Measurements from ENCODE around the gene TAPT1. TPM values are rescaled to one million over a fixed set of nuclear protein-coding genes. Genes with fewer than 3 reads are reported as not detected.
A peak's percentile ranks its signal among the peaks of the same experiment; 100 is the strongest.

Gene TAPT1
- total RNA-seq, 1 donor from 2014 or later = 34.2 TPM

- DNase-seq (ENCODE audit: missing footprints) (no peak), ATAC-seq (no peak)
- intact Hi-C loops (cut with DNase I) = no loop called here
Measured at GRCh38 chr4:16253127-16253960, 27.1 kb upstream of the TAPT1 start.

GRCh38 chr4:16250661-16251365 lies 24.5 kb upstream of the TAPT1 start:
- intact Hi-C loops (cut with DNase I) = no loop called here
- ATAC-seq = no peak
- DNase-seq (ENCODE audit: missing footprints) = no peak

GRCh38 chr4:16248605-16249004 lies 22.3 kb upstream of the TAPT1 start:
- DNase-seq (ENCODE audit: missing footprints) (no peak), ATAC-seq (no peak)
- intact Hi-C loops (cut with DNase I) = no loop called here

- intact Hi-C loops (cut with DNase I) = no loop called here
Measured at GRCh38 chr4:16245241-16245640, 19.0 kb upstream of the TAPT1 start.

GRCh38 chr4:16243285-16243684 lies 17.0 kb upstream of the TAPT1 start:
- intact Hi-C loops (cut with DNase I) = no loop called here
- no peak for ATAC-seq

More at GRCh38 chr4:16245241-16245640, 19.0 kb upstream of the TAPT1 start:
- ATAC-seq = no peak
- no peak for DNase-seq (ENCODE audit: missing footprints)

GRCh38 chr4:16240300-16240699 lies 14.0 kb upstream of the TAPT1 start:
- intact Hi-C loops (cut with DNase I) = no loop called here
- ATAC-seq = no peak
- DNase-seq (ENCODE audit: missing footprints) = no peak

More at GRCh38 chr4:16243285-16243684, 17.0 kb upstream of the TAPT1 start:
- DNase-seq (ENCODE audit: missing footprints) = no peak

- no peak for ATAC-seq
- no peak for DNase-seq (ENCODE audit: missing footprints)
- intact Hi-C loops (cut with DNase I) = no loop called here
Measured at GRCh38 chr4:16239086-16239485, 12.8 kb upstream of the TAPT1 start.

GRCh38 chr4:16238327-16238726 lies 12.1 kb upstream of the TAPT1 start:
- intact Hi-C loops (cut with DNase I) = no loop called here
- no peak for ATAC-seq
- no peak for DNase-seq (ENCODE audit: missing footprints)

GRCh38 chr4:16237715-16238114 lies 11.4 kb upstream of the TAPT1 start:
- no peak for DNase-seq (ENCODE audit: missing footprints)
- intact Hi-C loops (cut with DNase I) = no loop called here
- ATAC-seq = no peak

GRCh38 chr4:16236402-16237023 lies 10.2 kb upstream of the TAPT1 start:
- intact Hi-C loops (cut with DNase I) = no loop called here

GRCh38 chr4:16235209-16235608 lies 8.9 kb upstream of the TAPT1 start:
- ATAC-seq = no peak
- DNase-seq (ENCODE audit: missing footprints) = no peak
- intact Hi-C loops (cut with DNase I) = no loop called here

More at GRCh38 chr4:16236402-16237023, 10.2 kb upstream of the TAPT1 start:
- DNase-seq (ENCODE audit: missing footprints) (no peak), ATAC-seq (no peak)

- DNase-seq (ENCODE audit: missing footprints) (no peak), ATAC-seq (no peak)
- intact Hi-C loops (cut with DNase I) = no loop called here
Measured at GRCh38 chr4:16233569-16234177, 7.4 kb upstream of the TAPT1 start.

- ATAC-seq (no peak), DNase-seq (ENCODE audit: missing footprints) (no peak)
- intact Hi-C loops (cut with DNase I) = no loop called here
Measured at GRCh38 chr4:16231570-16232245, 5.4 kb upstream of the TAPT1 start.

GRCh38 chr4:16230308-16230707 lies 4.0 kb upstream of the TAPT1 start:
- no peak for DNase-seq (ENCODE audit: missing footprints)
- intact Hi-C loops (cut with DNase I) = no loop called here
- no peak for ATAC-seq

- DNase-seq (ENCODE audit: missing footprints) (no peak), ATAC-seq (no peak)
- intact Hi-C loops (cut with DNase I) = no loop called here
Measured at GRCh38 chr4:16229604-16230003, 3.3 kb upstream of the TAPT1 start.

- ATAC-seq = no peak
- intact Hi-C loops (cut with DNase I) = no loop called here
- peak; percentile 73 for DNase-seq (ENCODE audit: missing footprints)
Measured at GRCh38 chr4:16227462-16227868, 1.2 kb upstream of the TAPT1 start.

GRCh38 chr4:16226816-16227461 lies 668 bp upstream of the TAPT1 start:
- ATAC-seq (peak; percentile 61), DNase-seq (ENCODE audit: missing footprints) (peak; percentile 82)
- intact Hi-C loops (cut with DNase I) = no loop called here

GRCh38 chr4:16225167-16225862 lies 956 bp downstream of the TAPT1 start:
- DNase-seq (ENCODE audit: missing footprints) (no peak), ATAC-seq (no peak)
- intact Hi-C loops (cut with DNase I) = no loop called here
